Vagina (tissue), 2 donors: ENCODE results near the gene SLC28A1. TPM values are rescaled to one million over a fixed set of nuclear protein-coding genes. Genes with fewer than 3 reads are reported as not detected.
"Not testable (repeated sequence)": the region's sequence is repeated elsewhere in the genome, so short reads cannot be mapped to it uniquely, and the experiment has no call there.

Experiments used
- DNase-seq, 2 donors: peaks; one replicate each; pipeline ENCODE4 v3.0.0-alpha.2; 2017; ENCODE audit errors: extremely low spot score in 2 of 2
- H3K27ac ChIP-seq: fragments of 200-600 bp; sonication (generic); one replicate; pipeline ENCODE4 v1.5.1; 2019
- H3K27me3 ChIP-seq: fragments of 200-600 bp; sonication (generic); one replicate; pipeline ENCODE4 v1.5.1; 2019
- H3K36me3 ChIP-seq, 2 donors: fragments of 200-600 bp; sonication (generic); one replicate each; pipeline ENCODE4 v1.5.1; 2017 to 2019
- H3K4me1 ChIP-seq: fragments of 200-600 bp; sonication (generic); one replicate; pipeline ENCODE4 v1.5.1; 2019
- H3K4me3 ChIP-seq, 2 donors: fragments of 200-600 bp; sonication (generic); 1 replicate in 1 of 2; 2 replicates in 1 of 2; pipeline ENCODE4 v1.5.1; 2016 to 2019
- H3K9me3 ChIP-seq: fragments of 200-600 bp; sonication (generic); one replicate; pipeline ENCODE4 v1.5.1; 2019
- POLR2A ChIP-seq, 2 donors: fragments of 450-650 bp; IDR thresholded peaks; one replicate each; pipeline ENCODE4 v1.6.1; 2017; ENCODE audit warnings: antibody characterized with exemption in 2 of 2, mild to moderate bottlenecking in 2 of 2, moderate library complexity in 2 of 2
- POLR2AphosphoS5 ChIP-seq, 2 donors: sonication (generic); formaldehyde crosslinking; IDR thresholded peaks; one replicate each; pipeline ENCODE4 v1.9.0; 2017; ENCODE audit warnings: antibody characterized with exemption in 2 of 2, mild to moderate bottlenecking in 2 of 2, low read depth in 1 of 2; ENCODE audit not compliant: insufficient read depth in 1 of 2
- intact Hi-C: fragments of 100-400 bp; cut with DNase I; formaldehyde crosslinking; loops from one replicate; pipeline ENCODE4 v1.15.1; 2023
- total RNA-seq: library from RNA; depleted of rRNA; stranded (reverse); fragments of >200 nt; gene quantifications from one replicate; pipeline ENCODE4 v1.2.3, GENCODE V29; 2016
- TF ChIP-seq, protein P1 (sequence below), 3 experiments: fragments of 450-650 bp in 2 of 3; fragments of 200-600 bp in 1 of 3; sonication (generic) in 1 of 3; IDR thresholded peaks; one replicate each; pipeline ENCODE4 v1.5.1; 2017 to 2019; ENCODE audit warnings: antibody characterized with exemption in 3 of 3, mild to moderate bottlenecking in 2 of 3, moderate library complexity in 2 of 3

The SLC28A1 gene
- total RNA-seq, 1 donor from 2014 or later = not detected

GRCh38 chr15:84985158-84985557 is 100.7 kb downstream of the SLC28A1 start:
- Histone ChIP-seq H3K27ac (no peak overlapping the region), H3K27me3 (no peaks in the 10 kb centered on the region), H3K36me3 (no peaks in the 10 kb centered on the region), H3K4me1 (peaks cover 58% of the 10 kb centered on the region), H3K9me3 (no peaks in the 10 kb centered on the region), H3K4me3 (no peak overlapping the region)
- intact Hi-C loops = no loop called here
- no peak for DNase-seq
- TF ChIP-seq, protein P1, sequence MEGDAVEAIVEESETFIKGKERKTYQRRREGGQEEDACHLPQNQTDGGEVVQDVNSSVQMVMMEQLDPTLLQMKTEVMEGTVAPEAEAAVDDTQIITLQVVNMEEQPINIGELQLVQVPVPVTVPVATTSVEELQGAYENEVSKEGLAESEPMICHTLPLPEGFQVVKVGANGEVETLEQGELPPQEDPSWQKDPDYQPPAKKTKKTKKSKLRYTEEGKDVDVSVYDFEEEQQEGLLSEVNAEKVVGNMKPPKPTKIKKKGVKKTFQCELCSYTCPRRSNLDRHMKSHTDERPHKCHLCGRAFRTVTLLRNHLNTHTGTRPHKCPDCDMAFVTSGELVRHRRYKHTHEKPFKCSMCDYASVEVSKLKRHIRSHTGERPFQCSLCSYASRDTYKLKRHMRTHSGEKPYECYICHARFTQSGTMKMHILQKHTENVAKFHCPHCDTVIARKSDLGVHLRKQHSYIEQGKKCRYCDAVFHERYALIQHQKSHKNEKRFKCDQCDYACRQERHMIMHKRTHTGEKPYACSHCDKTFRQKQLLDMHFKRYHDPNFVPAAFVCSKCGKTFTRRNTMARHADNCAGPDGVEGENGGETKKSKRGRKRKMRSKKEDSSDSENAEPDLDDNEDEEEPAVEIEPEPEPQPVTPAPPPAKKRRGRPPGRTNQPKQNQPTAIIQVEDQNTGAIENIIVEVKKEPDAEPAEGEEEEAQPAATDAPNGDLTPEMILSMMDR (IDR thresholded peaks at IDR 0.05) = no peak
- no peak for TF ChIP-seq POLR2AphosphoS5 (IDR thresholded peaks at IDR 0.05; ENCODE audit: insufficient read depth in 1 of 2, low read depth in 1 of 2)
- TF ChIP-seq POLR2A (IDR thresholded peaks at IDR 0.05) = no peak

- DNase-seq, intact Hi-C loops, H3K27me3 ChIP-seq, H3K36me3 ChIP-seq, H3K4me3 ChIP-seq, H3K27ac ChIP-seq, H3K9me3 ChIP-seq: not testable (repeated sequence)
- peaks cover 69% of the 10 kb centered on the region for H3K4me1 ChIP-seq
Observed at GRCh38 chr15:84987351-84987750, 102.9 kb downstream of the SLC28A1 start.

GRCh38 chr15:84987949-84988624 is 103.6 kb downstream of the SLC28A1 start:
- no peaks in the 10 kb centered on the region for H3K36me3 ChIP-seq
- peaks cover 68% of the 10 kb centered on the region for H3K4me1 ChIP-seq
- no peaks in the 10 kb centered on the region for H3K9me3 ChIP-seq
- DNase-seq = no peak
- no peaks in the 10 kb centered on the region for H3K27me3 ChIP-seq
- H3K4me3 ChIP-seq = no peak overlapping the region
- intact Hi-C loops = no loop called here
- TF ChIP-seq POLR2AphosphoS5 (IDR thresholded peaks at IDR 0.05; ENCODE audit: insufficient read depth in 1 of 2, low read depth in 1 of 2) (no peak), POLR2A (IDR thresholded peaks at IDR 0.05) (no peak)
- TF ChIP-seq, protein P1 (IDR thresholded peaks at IDR 0.05) = no peak
- H3K27ac ChIP-seq = no peak overlapping the region

GRCh38 chr15:84988909-84989644 is 104.6 kb downstream of the SLC28A1 start:
- intact Hi-C loops = no loop called here
- Histone ChIP-seq H3K4me3 (no peak overlapping the region), H3K27ac (no peak overlapping the region), H3K4me1 (peaks cover 58% of the 10 kb centered on the region), H3K36me3 (no peaks in the 10 kb centered on the region), H3K27me3 (no peaks in the 10 kb centered on the region), H3K9me3 (no peaks in the 10 kb centered on the region)
- DNase-seq = no peak
- no peak for TF ChIP-seq POLR2A (IDR thresholded peaks at IDR 0.05)
- no peak for TF ChIP-seq POLR2AphosphoS5 (IDR thresholded peaks at IDR 0.05; ENCODE audit: insufficient read depth in 1 of 2, low read depth in 1 of 2)
- TF ChIP-seq, protein P1 (IDR thresholded peaks at IDR 0.05) = no peak

- H3K27me3 ChIP-seq = no peaks in the 10 kb centered on the region
- peaks cover 53% of the 10 kb centered on the region for H3K4me1 ChIP-seq
- intact Hi-C loops = no loop called here
Observed at GRCh38 chr15:84990507-84990906, 106.0 kb downstream of the SLC28A1 start.

More at GRCh38 chr15:84990507-84990906, 106.0 kb downstream of the SLC28A1 start:
- H3K9me3 ChIP-seq = no peaks in the 10 kb centered on the region
- H3K27ac ChIP-seq = no peak overlapping the region
- no peaks in the 10 kb centered on the region for H3K36me3 ChIP-seq
- TF ChIP-seq POLR2A (IDR thresholded peaks at IDR 0.05) = no peak
- no peak for TF ChIP-seq POLR2AphosphoS5 (IDR thresholded peaks at IDR 0.05; ENCODE audit: insufficient read depth in 1 of 2, low read depth in 1 of 2)
- TF ChIP-seq, protein P1 (IDR thresholded peaks at IDR 0.05) = no peak
- H3K4me3 ChIP-seq = no peak overlapping the region
- DNase-seq = no peak
